H1 (cell line): ENCODE measurements around the gene INAFM2. TPM values are rescaled to one million over a fixed set of nuclear protein-coding genes. Genes with fewer than 3 reads are reported as not detected.

ENCODE experiments used
- BCL11A ChIP-seq, 2 experiments: IDR thresholded peaks; one replicate each; pipeline ENCODE4 v1.6.1; 2011; ENCODE audit warnings: low read depth in 2 of 2, low read length in 2 of 2, mild to moderate bottlenecking in 2 of 2
- BRCA1 ChIP-seq: IDR thresholded peaks from 2 replicates; pipeline ENCODE4 v1.6.1; 2012; ENCODE audit warnings: low read depth, low read length, improper control_type of control experiment
- CEBPB ChIP-seq: IDR thresholded peaks from 2 replicates; pipeline ENCODE4 v1.6.1; 2012; ENCODE audit warnings: low read depth, low read length
- KDM1A ChIP-seq: fragments of 200-600, 300-600 bp; sonication (generic); IDR thresholded peaks from 2 replicates; pipeline ENCODE4 v1.7.1; 2016; ENCODE audit warnings: mild to moderate bottlenecking, low read length, borderline replicate concordance
- KDM4A ChIP-seq: IDR thresholded peaks from one replicate; pipeline ENCODE4 v1.7.1; 2012; ENCODE audit warnings: low read depth, mild to moderate bottlenecking, moderate library complexity, low read length, inconsistent platforms; ENCODE audit not compliant: severe bottlenecking
- SIN3A ChIP-seq, 2 experiments: IDR thresholded peaks in 1 of 2; conservative IDR thresholded peaks in 1 of 2; 2 replicates each; pipeline ENCODE4 v1.6.1; 2011 to 2012; ENCODE audit warnings: low read length in 2 of 2, improper control_type of control experiment in 1 of 2, low read depth in 1 of 2, mild to moderate bottlenecking in 1 of 2
- SP4 ChIP-seq: IDR thresholded peaks from 2 replicates; pipeline ENCODE4 v1.6.1; 2012; ENCODE audit warnings: low read length, inconsistent platforms
- TAF7 ChIP-seq: optimal IDR thresholded peaks from 2 replicates; pipeline ENCODE3; 2011; ENCODE audit warnings: low read depth, mild to moderate bottlenecking, inconsistent platforms, low read length, moderate library complexity, borderline replicate concordance
- YY1 ChIP-seq: IDR thresholded peaks from 2 replicates; pipeline ENCODE4 v1.6.1; 2011; ENCODE audit warnings: low read depth, mild to moderate bottlenecking, low read length
- polyA plus RNA-seq, 7 experiments: library from polyadenylated mRNA; depleted of rRNA in 3 of 7; stranded (reverse) in 5 of 7; unstranded in 2 of 7; fragments of >200 nt in 5 of 7; fragments of 200-250 nt in 2 of 7; gene quantifications; 1 replicate in 5 of 7; 2 replicates in 1 of 7; 4 replicates in 1 of 7; pipeline versions ENCODE4 v1.2.1 to v1.2.3, GENCODE V29; 2011 to 2013; ENCODE audit warnings: missing spikeins in 2 of 7, mixed read lengths in 2 of 7
- total RNA-seq: library from RNA; stranded (reverse); fragmentation: NEBNext Ultra II Directional; extraction: Animal tissue kit (Norgen Biotek cat#: 25700); gene quantifications from 2 replicates; pipeline ENCODE4 v1.2.1, GENCODE V29; 2021
- TF ChIP-seq, protein P1 (sequence below): IDR thresholded peaks from 2 replicates; pipeline ENCODE4 v1.6.1; 2012; ENCODE audit warnings: inconsistent platforms
- TF ChIP-seq, protein P2 (sequence below): IDR thresholded peaks from 2 replicates; pipeline ENCODE4 v1.6.1; 2012; ENCODE audit warnings: inconsistent platforms

Gene INAFM2
- total and polyA plus RNA-seq, 2 of the 8 experiments (the other 6 are each of a cell fraction or from before 2014, with no cell fraction given) = 15.3 to 35.1 TPM

DNA sequence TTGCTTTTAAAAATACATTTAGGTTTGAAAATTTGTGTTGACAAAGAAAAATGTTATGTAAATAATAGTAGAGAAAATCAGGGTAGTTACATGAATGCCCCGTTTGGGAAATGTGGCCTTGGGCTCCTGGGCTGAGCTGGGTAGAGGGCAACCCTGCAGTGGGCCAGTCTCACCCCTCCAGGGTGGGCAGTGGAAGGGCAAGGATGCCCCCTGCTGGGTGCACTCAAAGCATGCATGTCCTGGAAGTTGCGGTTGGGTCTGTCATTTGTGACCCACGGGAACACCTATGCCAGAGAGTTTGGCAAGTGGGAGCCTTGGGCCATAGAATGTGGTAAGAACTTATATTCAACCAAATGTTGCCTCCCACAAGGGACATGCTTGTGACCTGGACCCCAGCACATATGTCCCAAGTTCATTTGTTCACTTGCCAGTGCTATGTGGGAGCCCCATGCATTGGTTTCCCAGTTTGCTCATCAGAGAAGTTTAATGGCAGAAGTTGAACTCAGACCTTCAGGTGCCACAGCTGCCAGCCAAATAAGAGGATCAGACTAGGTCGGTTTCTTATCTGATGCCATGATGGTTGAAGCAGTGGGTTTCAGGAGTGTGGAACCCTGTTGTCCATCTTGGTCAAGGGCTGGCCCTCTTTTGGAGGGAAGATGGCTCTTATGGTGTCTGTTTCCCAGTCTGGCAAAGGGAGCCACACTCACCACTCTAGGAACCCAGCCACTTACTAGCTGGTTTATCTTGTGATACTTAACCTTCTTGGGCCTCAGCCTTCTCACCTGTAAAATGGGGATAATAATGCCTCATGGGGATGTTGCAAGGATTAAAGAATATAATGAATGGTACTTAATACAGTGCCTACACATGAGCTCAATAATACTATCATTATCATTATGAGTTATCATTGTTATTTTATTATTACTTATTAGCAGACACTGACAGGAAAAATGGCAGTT is 13.2 kb upstream of the INAFM2 start (continued):
- TF ChIP-seq YY1 (peak; percentile 17; the same call in 1 of the 2 replicates), CEBPB (no peak), KDM4A (no peak), SP4 (no peak), SIN3A (conservative IDR thresholded peaks at IDR 0.05 in 1 of 2, IDR thresholded peaks at IDR 0.05 in 1 of 2; ENCODE audit: low read depth in 1 of 2, low read length in 2 of 2) (peak in 1 of 2 experiments; percentile 48; a peak in 1 of 4 replicates), TAF7 (no peak), KDM1A (no peak), BRCA1 (no peak), BCL11A (IDR thresholded peaks at IDR 0.05; ENCODE audit: low read depth in 2 of 2, low read length in 2 of 2) (no peak)
- TF ChIP-seq, protein P1, sequence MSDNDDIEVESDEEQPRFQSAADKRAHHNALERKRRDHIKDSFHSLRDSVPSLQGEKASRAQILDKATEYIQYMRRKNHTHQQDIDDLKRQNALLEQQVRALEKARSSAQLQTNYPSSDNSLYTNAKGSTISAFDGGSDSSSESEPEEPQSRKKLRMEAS = 0 out of 2 replicates have a peak, but pooled peaks have one; percentile 13
- TF ChIP-seq, protein P2, sequence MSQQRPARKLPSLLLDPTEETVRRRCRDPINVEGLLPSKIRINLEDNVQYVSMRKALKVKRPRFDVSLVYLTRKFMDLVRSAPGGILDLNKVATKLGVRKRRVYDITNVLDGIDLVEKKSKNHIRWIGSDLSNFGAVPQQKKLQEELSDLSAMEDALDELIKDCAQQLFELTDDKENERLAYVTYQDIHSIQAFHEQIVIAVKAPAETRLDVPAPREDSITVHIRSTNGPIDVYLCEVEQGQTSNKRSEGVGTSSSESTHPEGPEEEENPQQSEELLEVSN = no peak
